Measurements from ENCODE around the gene SHISA9.
"Not testable (repeated sequence)": the region's sequence is repeated elsewhere in the genome, so short reads cannot be mapped to it uniquely, and the experiment has no call there.

Gene SHISA9

DNA sequence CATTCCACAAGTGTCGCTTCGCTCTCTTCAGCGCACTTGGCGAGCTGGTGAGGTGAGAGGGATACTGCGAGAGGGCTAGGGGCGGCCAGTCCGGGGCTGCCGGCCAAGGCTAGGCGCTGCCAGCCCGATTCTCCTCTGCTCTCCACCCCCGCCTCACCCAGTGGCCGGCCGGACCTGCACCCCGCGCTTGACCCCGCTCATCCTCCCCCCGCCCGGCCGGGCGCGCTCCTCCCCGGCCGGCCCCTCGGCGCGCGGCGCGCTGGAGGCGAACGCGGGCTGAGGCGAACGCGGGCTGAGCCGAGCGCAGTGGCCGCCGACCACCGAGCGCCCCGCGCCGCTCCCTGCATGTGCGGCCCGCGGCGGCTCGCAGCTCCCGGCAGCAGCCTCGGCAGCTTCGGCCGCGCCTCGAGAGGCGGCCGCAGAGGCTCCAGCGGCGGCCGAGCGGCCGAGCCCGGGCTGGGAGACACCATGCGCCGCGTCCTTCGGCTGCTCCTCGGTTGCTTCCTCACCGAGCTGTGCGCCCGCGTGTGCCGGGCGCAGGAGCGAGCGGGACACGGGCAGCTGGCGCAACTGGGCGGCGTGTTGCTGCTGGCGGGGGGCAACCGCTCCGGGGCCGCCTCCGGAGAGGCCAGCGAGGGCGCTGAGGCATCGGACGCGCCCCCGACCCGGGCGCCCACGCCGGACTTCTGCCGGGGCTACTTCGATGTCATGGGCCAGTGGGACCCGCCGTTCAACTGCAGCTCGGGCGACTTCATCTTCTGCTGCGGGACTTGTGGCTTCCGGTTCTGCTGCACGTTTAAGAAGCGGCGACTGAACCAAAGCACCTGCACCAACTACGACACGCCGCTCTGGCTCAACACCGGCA is at the start of gene SHISA9:
SHISA9 (plus strand) TSS at position 2 of the 865 bp plus-strand sequence.
- no peak for FAIRE-seq

DNA sequence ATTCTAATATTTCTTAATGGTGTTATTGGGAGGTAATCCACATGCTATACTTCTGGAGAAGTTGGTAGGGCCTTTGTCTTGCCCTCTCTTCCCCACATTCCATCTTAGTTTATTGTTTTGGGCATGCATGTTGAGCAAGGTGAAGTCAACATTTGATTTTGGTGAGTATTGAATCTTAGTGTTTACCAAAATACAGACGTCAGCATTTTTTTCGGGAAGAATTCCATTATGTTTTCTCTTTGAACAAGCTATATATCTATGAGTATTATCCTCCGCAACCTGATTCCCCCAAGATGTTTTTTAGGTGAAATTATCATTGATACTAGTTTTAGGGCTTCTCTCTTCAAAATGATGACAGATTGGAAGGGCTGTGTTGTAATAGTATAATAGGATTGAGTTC is 47.4 kb upstream of the SHISA9 start:
- no peak for FAIRE-seq

DNA sequence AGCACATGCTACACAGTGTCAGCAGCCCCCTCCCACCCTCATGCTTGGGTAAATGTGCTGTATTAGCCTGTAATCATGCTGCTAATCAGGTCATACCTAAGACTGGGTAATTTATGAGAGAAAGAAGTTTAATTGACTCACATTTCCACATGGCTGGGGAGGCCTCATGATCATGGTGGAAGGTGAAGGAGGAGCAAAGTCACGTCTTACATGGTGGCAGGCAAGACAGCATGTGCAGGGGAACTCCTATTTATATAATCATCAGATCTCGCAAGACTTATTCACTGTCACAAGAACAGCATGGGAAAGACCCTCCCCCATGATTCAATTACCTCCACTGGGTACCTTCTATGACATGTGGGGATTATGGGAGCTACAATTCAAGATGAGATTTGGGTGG is 44.0 kb upstream of the SHISA9 start:
- not testable (repeated sequence) for FAIRE-seq

DNA sequence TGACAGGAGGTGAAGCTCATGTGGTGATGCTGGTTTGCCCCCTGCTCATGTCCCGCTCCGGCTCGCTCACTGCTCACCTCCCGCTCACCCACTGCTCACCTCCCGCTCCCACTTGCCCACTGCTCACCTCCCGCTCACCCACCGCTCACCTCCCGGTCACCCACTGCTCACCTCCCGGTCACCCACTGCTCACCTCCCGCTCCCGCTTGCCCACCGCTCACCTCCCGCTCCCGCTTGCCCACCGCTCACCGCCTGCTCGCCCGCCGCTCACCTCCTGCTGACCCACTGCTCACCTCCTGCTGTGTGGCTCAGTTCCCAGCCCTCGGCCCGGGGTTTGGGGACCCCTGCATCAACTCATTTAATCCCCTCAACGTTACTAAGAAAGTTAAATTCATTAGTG is 39.1 kb upstream of the SHISA9 start:
- no peak for FAIRE-seq

DNA sequence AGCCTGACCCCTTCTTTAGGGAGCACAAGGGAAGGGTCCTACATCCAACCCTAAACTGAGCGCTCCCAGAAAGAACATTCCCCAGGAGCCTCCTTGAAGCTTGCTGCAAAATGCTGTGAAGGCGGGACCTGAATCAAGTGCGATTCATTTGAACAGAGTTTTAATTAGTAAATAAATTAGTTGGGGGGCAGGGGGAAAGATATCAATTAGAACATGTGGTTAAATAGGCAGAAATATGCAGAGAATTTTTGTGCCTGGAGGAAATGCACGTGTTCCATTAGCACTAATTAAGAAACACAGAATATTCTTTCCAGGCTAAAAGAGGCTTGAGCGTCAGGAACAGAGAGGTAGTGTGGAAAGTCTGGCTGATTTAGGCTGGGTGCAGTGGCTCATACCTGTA is 38.5 kb upstream of the SHISA9 start:
- no peak for FAIRE-seq

DNA sequence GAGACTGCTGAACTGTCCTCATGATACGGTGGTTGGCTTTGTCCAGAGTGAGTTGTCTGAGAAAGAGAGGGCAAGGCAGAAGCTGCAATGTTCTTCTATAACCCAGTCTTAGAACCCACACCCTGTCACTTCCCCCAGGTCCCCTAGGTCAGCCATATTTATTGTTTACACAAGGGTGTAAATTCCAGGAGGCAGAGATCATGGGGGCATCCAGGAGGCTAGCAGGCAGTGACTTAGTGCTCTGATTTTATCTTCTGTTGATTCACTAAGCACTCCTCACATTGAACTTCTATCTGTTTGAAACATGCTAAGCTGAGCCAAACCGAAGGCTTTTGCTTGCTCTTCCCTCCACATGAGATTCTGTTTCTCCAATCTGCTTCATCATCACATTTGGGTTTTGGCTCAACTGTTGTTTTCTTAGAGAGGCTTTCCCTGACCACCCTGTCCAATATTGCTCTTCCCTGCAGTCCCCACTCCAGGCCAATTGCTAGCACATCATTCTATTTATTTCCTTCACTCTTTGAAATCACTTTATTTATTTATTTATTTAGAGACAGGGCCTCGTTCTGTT is 34.3 kb upstream of the SHISA9 start:
- no peak for FAIRE-seq

DNA sequence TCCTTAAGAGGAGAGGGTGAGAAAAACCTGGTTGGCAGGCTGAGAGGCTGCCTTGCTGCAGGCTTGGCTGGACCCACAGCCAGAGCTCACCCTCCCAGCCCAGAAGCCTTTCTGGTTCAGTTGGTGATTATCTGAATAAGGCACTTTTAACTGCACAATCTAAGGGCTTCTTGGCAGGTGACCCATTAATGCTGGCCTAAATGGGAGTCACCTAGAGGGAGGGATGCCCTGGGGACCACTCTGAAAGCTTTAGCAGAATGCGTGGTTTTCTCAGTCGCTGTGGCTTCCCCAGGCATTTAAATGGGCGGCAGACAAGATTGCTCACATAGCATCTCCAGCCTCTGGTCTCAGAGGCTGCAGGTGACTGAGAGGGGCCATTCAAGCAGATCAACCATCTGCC is 33.2 kb upstream of the SHISA9 start:
- no peak for FAIRE-seq

DNA sequence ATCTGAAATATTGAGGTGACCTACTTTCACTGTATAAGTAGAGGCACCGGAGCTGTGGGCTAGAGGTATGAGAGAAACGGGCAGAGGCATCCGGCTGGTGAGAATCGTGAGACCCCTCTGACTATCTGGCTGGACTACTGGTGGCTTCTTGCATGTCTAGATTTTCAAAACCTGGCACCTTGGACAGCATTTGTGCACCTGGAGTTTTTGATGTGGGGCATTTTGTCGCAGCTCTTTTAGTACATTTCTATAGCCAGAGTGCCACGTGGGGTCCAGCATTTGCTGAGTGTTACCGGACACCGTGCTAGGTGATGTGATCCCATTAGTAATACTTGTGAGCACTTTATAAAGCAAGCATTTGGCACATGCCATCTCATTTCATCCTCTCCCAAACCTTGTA is 32.6 kb upstream of the SHISA9 start:
- FAIRE-seq = no peak

DNA sequence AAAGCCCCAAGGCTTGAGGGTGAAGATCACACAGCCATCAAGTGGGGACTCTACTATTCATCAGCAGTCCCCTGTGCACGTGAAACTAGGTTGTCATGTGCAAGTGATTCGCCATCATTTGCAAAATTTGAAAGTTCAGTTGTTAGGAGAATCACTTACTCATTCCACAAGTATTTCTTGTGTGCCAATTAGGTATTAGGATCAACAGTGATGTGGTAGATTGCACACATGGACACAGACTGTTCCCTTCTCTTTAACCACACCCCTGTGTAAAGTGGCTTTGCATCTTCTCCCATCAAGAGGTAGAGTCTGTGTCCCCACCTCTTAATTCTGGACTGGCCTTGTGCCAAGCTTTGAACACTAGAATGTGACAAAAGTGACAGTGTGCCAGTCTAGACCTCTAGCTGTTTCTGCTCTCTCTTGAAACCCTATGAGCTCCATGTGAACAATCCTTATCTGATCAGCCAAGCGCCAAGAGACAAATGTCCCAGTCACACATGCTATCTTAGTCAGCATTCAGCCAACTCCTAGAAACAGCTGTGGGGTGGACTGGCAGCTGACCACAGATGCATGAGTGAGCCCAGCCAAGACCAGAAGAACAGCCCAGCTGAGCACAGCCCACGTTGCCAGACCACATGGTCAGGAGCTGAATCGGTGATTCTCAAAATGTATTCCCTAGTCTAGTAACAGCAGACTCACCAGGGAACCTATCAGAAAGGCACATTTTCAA is 31.5 kb upstream of the SHISA9 start:
- no peak for FAIRE-seq

DNA sequence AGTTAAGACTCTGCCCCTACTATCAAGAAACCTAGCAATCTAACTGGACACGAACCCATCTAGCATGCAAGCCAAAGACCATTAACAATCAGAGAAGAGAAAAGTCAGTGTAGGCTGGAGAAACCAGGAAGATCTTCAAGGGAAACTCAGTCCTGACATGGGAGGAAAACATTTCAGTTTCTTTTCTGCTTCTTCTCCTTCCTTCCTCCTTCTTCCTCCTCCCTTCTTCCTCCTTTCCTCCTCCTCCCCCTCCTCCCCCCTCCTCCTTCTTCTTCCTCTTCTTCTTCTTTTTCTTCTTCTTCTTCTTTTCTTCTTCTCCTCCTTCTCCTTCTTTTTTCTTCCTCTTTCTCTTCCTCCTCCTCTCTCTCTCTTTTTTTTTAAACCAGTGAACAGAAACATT is 29.6 kb upstream of the SHISA9 start:
- no peak for FAIRE-seq

DNA sequence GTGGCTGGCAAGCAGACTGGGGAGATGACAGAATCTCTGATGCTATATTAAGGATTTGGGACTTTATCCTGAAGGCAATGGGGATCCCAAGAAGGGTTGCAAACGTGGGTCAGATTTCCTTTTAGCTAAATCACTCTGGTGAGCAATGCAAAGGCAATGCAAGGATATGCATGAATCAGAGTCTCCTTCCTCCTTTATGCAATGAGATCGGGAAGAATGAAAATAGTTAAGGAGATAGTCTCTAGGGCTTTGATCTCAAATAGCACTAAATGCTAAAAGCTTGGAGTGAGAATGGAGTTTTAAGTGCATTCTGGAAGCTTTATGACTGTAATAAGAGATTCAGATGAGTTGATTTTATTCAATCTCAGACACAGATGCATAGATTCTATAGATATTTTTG is 27.2 kb upstream of the SHISA9 start:
- FAIRE-seq = no peak

DNA sequence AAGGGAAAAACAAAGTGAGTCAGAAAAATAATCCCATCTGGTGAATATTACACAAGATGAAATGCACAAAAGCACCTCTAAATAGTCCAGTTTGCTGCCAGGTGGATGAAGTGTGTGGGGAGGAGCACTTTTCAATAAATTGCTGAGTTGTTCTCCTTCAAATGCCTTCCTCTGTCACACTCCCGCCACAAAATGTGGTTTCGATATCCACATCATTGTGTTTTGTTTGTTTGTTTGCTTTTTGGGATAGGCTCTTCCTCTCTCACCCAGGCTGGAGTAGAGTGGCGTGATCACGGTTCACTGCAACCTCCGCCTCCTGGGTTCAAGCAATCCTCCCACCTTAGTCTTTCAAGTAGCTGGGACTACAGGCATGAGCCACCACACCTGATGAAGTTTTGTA is 24.6 kb upstream of the SHISA9 start:
- FAIRE-seq = no peak

DNA sequence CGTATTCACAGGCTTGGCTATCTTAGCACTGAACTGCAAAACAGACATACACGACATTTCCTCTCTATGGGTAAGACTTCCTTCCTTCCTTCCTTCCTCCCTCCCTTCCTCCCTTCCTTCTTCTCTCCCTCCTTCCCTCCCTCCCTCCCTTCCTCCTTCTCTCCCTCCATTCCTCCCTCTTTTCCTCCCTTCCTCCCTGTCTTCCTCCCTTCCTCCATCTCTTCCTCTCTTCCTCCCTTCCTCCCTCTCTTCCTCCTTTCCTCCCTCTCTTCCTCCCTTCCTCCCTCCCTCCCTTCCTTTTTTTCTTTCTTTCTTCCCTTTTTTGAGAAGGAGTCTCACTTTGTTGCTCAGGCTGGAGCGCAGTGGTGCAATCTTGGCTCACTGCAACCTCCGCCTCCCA is 22.4 kb upstream of the SHISA9 start:
- no peak for FAIRE-seq

DNA sequence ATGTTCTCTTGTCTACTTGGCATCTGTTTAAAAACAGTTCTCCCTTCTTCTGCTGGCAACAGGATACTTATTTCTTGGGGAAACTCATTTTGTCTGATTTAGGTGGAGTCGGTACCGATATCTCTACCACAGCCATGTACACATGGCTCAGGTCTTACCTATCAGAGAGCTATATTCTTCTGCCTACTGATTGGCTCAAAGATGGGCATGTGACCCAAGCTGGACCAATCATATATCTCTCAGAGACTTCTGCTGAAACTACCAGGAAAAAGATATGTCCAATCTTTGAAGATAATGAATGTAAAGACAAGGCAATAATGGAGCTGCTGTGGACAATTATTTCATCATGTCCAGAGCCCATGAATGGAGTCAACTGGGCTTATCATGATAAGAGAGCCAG is 21.6 kb upstream of the SHISA9 start:
- no peak for FAIRE-seq

DNA sequence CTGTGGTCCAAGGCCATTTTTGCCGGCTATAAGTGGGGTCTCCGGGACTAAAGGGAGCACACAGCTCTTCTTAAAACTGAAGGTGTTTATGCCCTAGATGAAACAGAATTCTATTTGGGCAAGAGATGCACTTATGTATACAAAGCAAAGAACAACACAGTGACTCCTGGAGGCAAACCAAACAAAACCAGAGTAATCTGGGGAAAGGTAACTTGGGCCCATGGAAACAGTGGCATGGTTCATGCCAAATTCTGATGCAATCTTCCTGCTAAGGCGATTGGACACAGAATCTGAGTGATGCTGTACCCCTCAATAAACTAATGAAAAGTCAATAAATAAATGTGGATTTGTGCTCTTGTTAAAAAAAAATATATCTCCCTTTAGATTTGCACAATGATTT is 20.2 kb upstream of the SHISA9 start:
- FAIRE-seq = no peak

DNA sequence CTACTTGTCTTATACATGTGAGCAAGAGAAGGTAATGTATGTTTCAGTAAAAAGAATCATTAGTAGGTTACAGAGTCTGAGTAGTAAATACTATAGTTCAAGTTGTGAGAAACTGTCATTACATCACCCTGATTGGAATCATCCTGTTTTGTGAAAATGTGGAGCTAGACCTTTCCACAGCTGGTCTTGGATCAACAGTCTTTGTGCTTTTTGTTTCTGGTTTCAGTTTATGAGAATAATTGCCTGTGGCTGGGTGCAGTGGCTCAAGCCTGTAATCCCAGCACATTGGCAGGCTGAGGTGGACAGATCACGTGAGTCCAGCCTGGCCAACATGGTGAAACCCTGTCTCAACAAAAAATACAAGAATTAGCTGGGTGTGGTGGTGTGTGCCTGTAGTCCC is 19.7 kb upstream of the SHISA9 start:
- no peak for FAIRE-seq

DNA sequence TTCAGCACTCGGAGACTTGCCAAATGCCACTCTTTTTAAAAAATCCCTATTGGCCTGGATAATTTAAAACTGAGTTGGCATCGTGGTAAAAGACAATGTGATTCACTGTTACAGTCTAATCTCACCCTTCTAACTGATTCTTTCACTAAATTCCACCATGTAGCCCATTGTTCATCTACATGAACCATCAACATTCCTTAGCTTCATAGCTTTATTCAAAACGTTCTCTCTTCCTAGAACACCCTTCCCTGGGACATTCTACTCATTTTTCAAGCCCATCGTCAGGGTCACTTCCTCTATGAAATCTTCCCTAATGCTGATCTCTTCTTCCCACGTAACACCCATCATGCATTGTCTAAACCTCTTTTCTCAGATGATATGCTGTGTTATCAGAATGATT is 15.7 kb upstream of the SHISA9 start:
- no peak for FAIRE-seq

DNA sequence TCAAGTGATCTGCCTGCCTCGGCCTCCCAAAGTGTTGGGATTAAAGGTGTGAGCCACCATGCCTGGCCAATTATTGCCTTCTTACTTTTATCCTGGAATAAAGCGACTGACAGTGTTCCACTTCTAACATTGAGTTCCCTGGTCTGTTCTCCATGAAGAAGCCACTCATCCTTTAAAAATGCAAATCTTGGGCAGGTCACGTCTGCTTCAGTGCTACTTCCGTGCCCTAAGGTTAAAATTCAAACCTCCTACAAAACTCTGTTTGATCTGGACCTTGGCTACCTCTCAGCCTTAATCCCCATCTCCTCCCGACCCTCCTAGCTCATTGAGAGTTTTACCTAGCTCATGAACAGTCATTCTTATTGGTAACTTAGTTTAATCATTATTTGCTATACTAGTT is 9.6 kb upstream of the SHISA9 start:
- FAIRE-seq = no peak

DNA sequence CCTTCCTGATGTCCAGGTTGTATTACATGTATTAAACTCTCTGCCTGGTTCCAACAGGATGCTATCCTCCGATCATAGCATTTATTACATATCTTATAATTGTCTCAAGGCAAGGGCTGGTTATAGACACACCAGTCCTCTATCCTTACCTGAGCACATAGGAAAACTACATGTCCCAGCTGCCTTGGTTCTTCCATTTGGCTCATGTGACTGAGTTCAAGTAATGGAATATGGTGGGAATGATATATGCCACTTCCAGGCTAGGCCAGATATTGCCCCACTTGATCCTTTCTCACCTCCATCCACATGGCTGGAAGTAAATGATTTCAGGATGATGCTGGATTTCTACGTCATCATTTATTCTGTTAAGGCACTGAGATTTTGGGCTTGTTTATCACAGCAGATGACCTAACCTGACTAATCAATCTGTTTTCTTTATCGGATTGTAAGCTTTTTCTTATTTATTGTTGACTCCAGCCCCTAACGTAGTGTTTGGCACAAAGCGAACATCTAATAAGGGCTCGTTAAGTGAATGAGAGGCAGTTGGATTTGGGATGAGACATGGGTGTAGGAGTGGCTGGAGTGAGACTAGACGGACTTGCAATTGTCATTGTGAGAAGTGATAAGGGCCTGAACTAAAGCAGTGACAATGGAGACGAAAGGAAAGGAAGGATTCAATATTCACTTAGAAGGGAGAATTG is 8.2 kb upstream of the SHISA9 start:
- FAIRE-seq = no peak

DNA sequence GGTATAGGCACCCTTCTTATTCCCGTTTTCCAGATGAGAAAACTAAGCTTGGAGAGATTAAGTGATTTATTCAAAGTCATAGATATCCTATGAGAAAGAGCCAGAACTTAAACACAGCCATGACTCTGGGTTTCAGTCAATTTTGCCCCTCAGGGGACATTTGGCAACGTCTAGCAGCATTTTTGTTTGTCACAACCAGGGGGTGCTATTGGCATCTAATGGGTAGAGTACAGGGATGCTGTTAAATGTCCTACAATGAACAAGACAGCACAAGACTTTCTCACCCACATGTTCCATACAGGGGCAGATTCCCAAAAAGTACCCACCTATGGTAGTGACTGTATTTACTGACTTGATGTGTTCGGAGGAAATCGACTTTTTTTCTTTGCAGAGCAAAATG is 4.8 kb upstream of the SHISA9 start:
- no peak for FAIRE-seq

DNA sequence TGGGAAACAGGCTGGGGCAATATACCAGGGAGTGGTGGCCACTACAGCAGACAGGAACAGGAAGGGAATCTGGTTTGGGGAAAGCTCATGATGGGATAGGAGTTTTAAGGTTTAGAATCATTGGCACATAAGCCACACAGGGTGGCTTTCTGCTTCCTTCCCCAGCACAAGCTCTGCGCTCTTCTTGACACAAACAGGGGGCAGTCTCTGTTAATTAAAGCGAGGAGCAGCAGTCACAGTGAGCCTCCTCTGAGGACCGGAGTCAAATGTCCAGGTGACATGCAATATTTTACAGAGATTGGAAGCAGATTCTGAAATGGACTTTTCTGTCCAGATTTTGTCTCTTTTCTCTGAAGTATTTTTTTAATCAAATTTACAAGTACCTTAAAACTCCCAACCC is 2.8 kb upstream of the SHISA9 start:
- FAIRE-seq = no peak

DNA sequence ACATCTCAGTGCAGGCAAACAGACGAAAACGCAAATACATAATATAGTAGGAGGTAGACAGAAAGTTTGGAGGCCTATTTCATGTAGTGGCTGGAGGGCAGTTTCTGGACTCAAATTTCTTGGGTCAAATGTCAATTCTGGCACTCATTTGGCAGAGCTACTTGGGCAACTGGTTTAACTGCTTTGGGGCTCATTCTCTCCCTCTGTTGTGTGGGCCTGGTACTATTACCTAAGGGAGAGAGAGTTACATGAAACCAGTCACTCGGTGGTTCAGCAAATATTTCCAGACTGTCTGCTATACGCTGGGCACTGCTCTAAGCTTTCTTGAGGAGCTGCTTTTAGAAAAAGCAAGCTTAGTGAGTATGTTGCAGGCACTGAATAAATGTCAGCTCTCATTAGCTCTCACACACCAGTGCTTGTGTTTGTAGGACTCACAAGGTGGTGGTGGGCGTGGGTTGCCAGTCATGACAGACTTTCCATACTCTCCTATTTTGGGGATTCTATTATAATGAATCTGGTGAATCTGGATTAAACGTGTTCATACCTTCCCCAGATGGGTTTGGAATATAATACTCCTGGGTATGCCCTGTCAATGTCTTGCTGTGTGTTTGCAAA is 1.8 kb upstream of the SHISA9 start:
- no peak for FAIRE-seq

DNA sequence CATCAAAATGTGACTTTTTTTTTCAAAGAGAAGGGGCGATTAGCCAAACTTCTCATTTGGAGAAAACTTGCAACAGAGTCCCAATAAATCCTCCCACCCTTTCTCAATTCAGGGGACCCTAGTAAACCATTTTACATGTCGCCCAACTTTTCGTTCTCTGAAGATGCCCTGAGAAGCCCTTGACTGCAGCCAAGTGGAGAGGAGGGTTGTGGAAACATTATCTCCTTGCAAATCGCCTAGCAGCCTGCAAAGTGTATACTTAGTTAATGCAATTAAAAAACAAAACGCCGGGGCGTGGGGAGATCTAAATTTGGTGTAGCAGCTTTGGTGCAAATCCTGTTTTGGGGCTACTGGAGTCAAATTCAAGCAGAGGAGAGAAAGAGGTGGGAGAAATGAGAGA is 1.2 kb upstream of the SHISA9 start:
- FAIRE-seq = no peak

Measured in A204.1 (cell line).